Measurements from ENCODE around the gene ZNF236. TPM values are rescaled to one million over a fixed set of nuclear protein-coding genes. Genes with fewer than 3 reads are reported as not detected.

Gene ZNF236
- total RNA-seq, 1 donor from 2014 or later: 21.0 TPM

GRCh38 chr18:77019641-77020040, 197.3 kb downstream of the ZNF236 start:
- Mint-ChIP-seq H3K9me3 (ENCODE audit: unreplicated experiment) (peaks cover 39% of the 10 kb centered on the region), H3K4me1 (ENCODE audit: low read depth, unreplicated experiment) (peaks cover 56% of the 10 kb centered on the region), H3K27ac (ENCODE audit: unreplicated experiment) (peak overlapping the region; percentile 90), H3K4me3 (ENCODE audit: unreplicated experiment) (peak overlapping the region; percentile 2), H3K36me3 (ENCODE audit: unreplicated experiment) (peaks cover 16% of the 10 kb centered on the region), H3K27me3 (ENCODE audit: unreplicated experiment) (peaks cover 29% of the 10 kb centered on the region)
- no peak for DNase-seq
- no peak for TF ChIP-seq CTCF (IDR thresholded peaks at IDR 0.05; ENCODE audit: partially characterized antibody, unreplicated experiment)
